Neural progenitor cell (in vitro differentiated cells): ENCODE results near the gene APBB1. TPM values are rescaled to one million over a fixed set of nuclear protein-coding genes. Genes with fewer than 3 reads are reported as not detected.

ENCODE experiments used
- DNase-seq: peaks from one replicate; pipeline ENCODE4 v3.0.0-alpha.2; 2016; ENCODE audit warnings: low spot score
- H2AFZ ChIP-seq: fragments of 200-600 bp; sonication (generic); replicated peaks from 2 replicates; pipeline ENCODE4 v1.6.1; 2016; ENCODE audit warnings: antibody characterized with exemption
- H3F3A ChIP-seq: fragments of 200-600 bp; sonication (generic); 2 replicates; pipeline ENCODE4 v1.6.1; 2016; ENCODE audit warnings: antibody characterized with exemption, low read depth
- H3K27ac ChIP-seq: fragments of 200-600 bp; sonication (generic); 2 replicates; pipeline ENCODE4 v1.5.1; 2016; ENCODE audit warnings: mild to moderate bottlenecking
- H3K27me3 ChIP-seq: fragments of 200-600 bp; sonication (generic); 2 replicates; pipeline ENCODE4 v1.6.1; 2016; ENCODE audit warnings: mild to moderate bottlenecking, moderate library complexity
- H3K36me3 ChIP-seq: fragments of 200-600 bp; sonication (generic); 2 replicates; pipeline ENCODE4 v1.5.1; 2016
- H3K4me1 ChIP-seq: fragments of 200-600 bp; sonication (generic); 2 replicates; pipeline ENCODE4 v1.6.1; 2016; ENCODE audit warnings: mixed run types
- H3K4me2 ChIP-seq: fragments of 200-600 bp; sonication (generic); 2 replicates; pipeline ENCODE4 v1.6.1; 2016
- H3K4me3 ChIP-seq: fragments of 200-600 bp; sonication (generic); 2 replicates; pipeline ENCODE4 v1.5.1; 2016
- H3K79me2 ChIP-seq: fragments of 200-600 bp; sonication (generic); 2 replicates; pipeline ENCODE4 v1.6.1; 2016; ENCODE audit warnings: low read depth
- H3K9ac ChIP-seq: fragments of 200-600 bp; sonication (generic); 2 replicates; pipeline ENCODE4 v1.6.1; 2016
- H3K9me3 ChIP-seq: fragments of 200-600 bp; sonication (generic); 2 replicates; pipeline ENCODE4 v1.5.1; 2016; ENCODE audit warnings: low read depth
- H4K20me1 ChIP-seq: fragments of 200-600 bp; sonication (generic); 2 replicates; pipeline ENCODE4 v1.6.1; 2016; ENCODE audit warnings: low read depth
- H3K27ac Mint-ChIP-seq: 3 replicates; pipeline ENCODE4 v1.8.0; 2021; ENCODE audit warnings: mixed read lengths
- H3K27me3 Mint-ChIP-seq: 2 replicates; pipeline ENCODE4 v1.8.0; 2022; ENCODE audit warnings: low read depth, mild to moderate bottlenecking, inconsistent platforms, moderate library complexity, mixed read lengths; ENCODE audit not compliant: insufficient read depth
- H3K36me3 Mint-ChIP-seq: 3 replicates; pipeline ENCODE4 v1.8.0; 2021; ENCODE audit warnings: mixed read lengths
- H3K4me1 Mint-ChIP-seq: 3 replicates; pipeline ENCODE4 v1.8.0; 2021; ENCODE audit warnings: mixed read lengths
- H3K4me3 Mint-ChIP-seq: 3 replicates; pipeline ENCODE4 v1.8.0; 2021; ENCODE audit warnings: mild to moderate bottlenecking, moderate library complexity, mixed read lengths
- H3K9me3 Mint-ChIP-seq: 3 replicates; pipeline ENCODE4 v1.8.0; 2020; ENCODE audit warnings: mixed read lengths
- CTCF ChIP-seq: fragments of 200-600 bp; sonication (generic); IDR thresholded peaks from 2 replicates; pipeline ENCODE4 v1.5.1; 2017; ENCODE audit warnings: antibody characterized with exemption, mild to moderate bottlenecking
- EZH2 ChIP-seq: fragments of 200-600 bp; sonication (generic); IDR thresholded peaks from 2 replicates; pipeline ENCODE4 v1.6.1; 2017; ENCODE audit warnings: antibody characterized with exemption, mild to moderate bottlenecking, moderate library complexity
- EZH2phosphoT487 ChIP-seq: fragments of 200-600 bp; sonication (generic); IDR thresholded peaks from 2 replicates; pipeline ENCODE4 v1.6.1; 2017; ENCODE audit warnings: antibody characterized with exemption
- total RNA-seq: library from RNA; depleted of rRNA; stranded (reverse); fragments of >200 nt; gene quantifications from 2 replicates; pipeline ENCODE4 v1.2.3, GENCODE V29; 2015; ENCODE audit warnings: low replicate concordance

APBB1 gene
- total RNA-seq, 1 donor from 2014 or later, result 38.5 TPM

GRCh38 chr11:6365659-6366058 lies 53.2 kb downstream of the APBB1 start:
- no peaks in the 10 kb centered on the region for H3K36me3 Mint-ChIP-seq
- H3K9me3 ChIP-seq, result no peaks in the 10 kb centered on the region
- no peaks in the 10 kb centered on the region for H3K79me2 ChIP-seq
- H3K9ac ChIP-seq, result no peak overlapping the region
- H3K4me3 Mint-ChIP-seq, result no peak overlapping the region
- no peaks in the 10 kb centered on the region for H3K27me3 ChIP-seq
- H3K27ac Mint-ChIP-seq, result no peak overlapping the region
- no peaks in the 10 kb centered on the region for H4K20me1 ChIP-seq
- H3K4me3 ChIP-seq, result no peak overlapping the region
- no peaks in the 10 kb centered on the region for H3K9me3 Mint-ChIP-seq
- no peak for DNase-seq
- H3K4me2 ChIP-seq, result no peak overlapping the region
- H3K4me1 Mint-ChIP-seq, result peaks cover 3% of the 10 kb centered on the region
- TF ChIP-seq EZH2 (no peak), CTCF (no peak), EZH2phosphoT487 (no peak)
- H3F3A ChIP-seq, result no peaks in the 10 kb centered on the region
- H3K27ac ChIP-seq, result no peak overlapping the region
- no peaks in the 10 kb centered on the region for H3K27me3 Mint-ChIP-seq
- H3K4me1 ChIP-seq, result peaks cover 7% of the 10 kb centered on the region
- H2AFZ ChIP-seq, result no peak overlapping the region
- H3K36me3 ChIP-seq, result no peaks in the 10 kb centered on the region

- Mint-ChIP-seq H3K36me3 (no peaks in the 10 kb centered on the region), H3K27ac (no peak overlapping the region), H3K9me3 (no peaks in the 10 kb centered on the region), H3K27me3 (no peaks in the 10 kb centered on the region), H3K4me3 (no peak overlapping the region), H3K4me1 (peaks cover 3% of the 10 kb centered on the region)
- no peaks in the 10 kb centered on the region for H4K20me1 ChIP-seq
- H3K4me3 ChIP-seq, result no peak overlapping the region
- H3F3A ChIP-seq, result no peaks in the 10 kb centered on the region
- H3K36me3 ChIP-seq, result no peaks in the 10 kb centered on the region
- H3K27me3 ChIP-seq, result no peaks in the 10 kb centered on the region
- no peak overlapping the region for H3K4me2 ChIP-seq
- no peaks in the 10 kb centered on the region for H3K79me2 ChIP-seq
- no peak overlapping the region for H3K27ac ChIP-seq
- peaks cover 7% of the 10 kb centered on the region for H3K4me1 ChIP-seq
- peak; percentile 93 for TF ChIP-seq CTCF
- no peak for TF ChIP-seq EZH2
- no peak overlapping the region for H3K9ac ChIP-seq
- DNase-seq, result peak; percentile 90
- no peaks in the 10 kb centered on the region for H3K9me3 ChIP-seq
- H2AFZ ChIP-seq, result no peak overlapping the region
Observed at GRCh38 chr11:6362873-6363678, 55.8 kb downstream of the APBB1 start.

GRCh38 chr11:6362185-6362872 lies 56.6 kb downstream of the APBB1 start:
- Histone ChIP-seq H2AFZ (no peak overlapping the region), H3K4me3 (no peak overlapping the region), H3K27me3 (no peaks in the 10 kb centered on the region), H3F3A (no peaks in the 10 kb centered on the region), H3K36me3 (no peaks in the 10 kb centered on the region), H3K4me1 (peaks cover 4% of the 10 kb centered on the region), H3K79me2 (no peaks in the 10 kb centered on the region), H3K27ac (no peak overlapping the region), H3K4me2 (no peak overlapping the region), H3K9ac (no peak overlapping the region), H3K9me3 (no peaks in the 10 kb centered on the region), H4K20me1 (no peaks in the 10 kb centered on the region)
- TF ChIP-seq EZH2phosphoT487, result no peak
- TF ChIP-seq EZH2, result no peak
- no peak for TF ChIP-seq CTCF
- Mint-ChIP-seq H3K4me1 (peaks cover 3% of the 10 kb centered on the region), H3K4me3 (no peak overlapping the region), H3K27ac (no peak overlapping the region), H3K9me3 (no peaks in the 10 kb centered on the region), H3K27me3 (no peaks in the 10 kb centered on the region), H3K36me3 (no peaks in the 10 kb centered on the region)
- no peak for DNase-seq
